RWPE2 (cell line): Measurements from ENCODE around the gene MKRN2.
A peak's percentile ranks its signal among the peaks of the same experiment; 100 is the strongest.

ENCODE experiments used
- ATAC-seq: fragments of 200-7000 bp; cut with Tn5 transposase; 3 replicates; pipeline ENCODE4 v1.9.1; 2021; ENCODE audit warnings: low read depth
- DNase-seq: peaks from one replicate; pipeline ENCODE4 v3.0.0-alpha.2; 2020; ENCODE audit warnings: low spot score
- H3K27ac ChIP-seq: fragments of 450-650 bp; 2 replicates; pipeline ENCODE4 v1.5.1; 2017; ENCODE audit warnings: mild to moderate bottlenecking; ENCODE audit not compliant: poor library complexity, severe bottlenecking
- H3K27me3 ChIP-seq: fragments of 250-450 bp; sonication (Bioruptor Pico); 2 replicates; pipeline ENCODE4 v1.5.1; 2021; ENCODE audit warnings: mild to moderate bottlenecking, moderate library complexity; ENCODE audit not compliant: insufficient read depth, poor library complexity, severe bottlenecking
- H3K36me3 ChIP-seq: fragments of 250-450 bp; sonication (Bioruptor Pico); 2 replicates; pipeline ENCODE4 v1.5.1; 2020; ENCODE audit warnings: low read depth, mild to moderate bottlenecking, moderate library complexity
- H3K4me1 ChIP-seq: fragments of 250-450 bp; sonication (Bioruptor Pico); 2 replicates; pipeline ENCODE4 v1.5.1; 2021; ENCODE audit warnings: mild to moderate bottlenecking, moderate library complexity; ENCODE audit not compliant: insufficient read depth, poor library complexity, severe bottlenecking
- H3K4me3 ChIP-seq: fragments of 250-450 bp; sonication (Bioruptor Pico); 2 replicates; pipeline ENCODE4 v1.5.1; 2021; ENCODE audit warnings: mild to moderate bottlenecking, moderate library complexity; ENCODE audit not compliant: severe bottlenecking
- H3K9me3 ChIP-seq: fragments of 250-450 bp; sonication (Bioruptor Pico); 2 replicates; pipeline ENCODE4 v1.5.1; 2021; ENCODE audit warnings: mild to moderate bottlenecking, moderate library complexity; ENCODE audit not compliant: severe bottlenecking
- CTCF ChIP-seq: fragments of 450-650 bp; IDR thresholded peaks from one replicate; pipeline ENCODE4 v1.5.1; 2017; ENCODE audit warnings: mild to moderate bottlenecking, moderate library complexity; ENCODE audit not compliant: poor library complexity, severe bottlenecking

Gene MKRN2

GRCh38 chr3:12574131-12574530 lies 17.2 kb downstream of the MKRN2 start:
- ATAC-seq (no peak; the same call in 2 of the 3 replicates), DNase-seq (no peak)
- Histone ChIP-seq H3K4me3 (no peak overlapping the region), H3K27me3 (no peaks in the 10 kb centered on the region), H3K9me3 (no peaks in the 10 kb centered on the region), H3K36me3 (peaks cover 88% of the 10 kb centered on the region), H3K4me1 (no peaks in the 10 kb centered on the region), H3K27ac (no peak overlapping the region)
- TF ChIP-seq CTCF, result no peak

DNA sequence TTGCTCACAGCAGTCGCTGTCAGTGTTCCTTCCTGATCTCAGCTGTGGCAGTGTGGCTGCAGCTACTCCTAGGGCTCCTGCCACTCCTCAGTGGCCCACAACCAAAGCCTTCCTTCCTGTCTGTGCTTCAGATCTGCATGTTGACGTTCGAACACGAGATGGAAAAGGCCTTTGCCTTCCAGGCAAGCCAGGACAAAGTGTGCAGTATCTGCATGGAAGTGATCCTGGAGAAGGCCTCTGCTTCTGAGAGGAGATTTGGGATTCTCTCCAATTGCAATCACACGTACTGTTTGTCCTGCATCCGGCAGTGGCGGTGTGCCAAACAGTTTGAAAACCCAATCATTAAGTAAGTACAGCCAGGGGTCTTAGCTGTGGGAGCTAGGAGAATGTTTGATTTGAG lies 17.8 kb downstream of the MKRN2 start:
- H3K27me3 ChIP-seq, result no peaks in the 10 kb centered on the region
- H3K4me3 ChIP-seq, result no peak overlapping the region
- ATAC-seq (no peak), DNase-seq (no peak)
- H3K9me3 ChIP-seq, result no peaks in the 10 kb centered on the region
- no peaks in the 10 kb centered on the region for H3K4me1 ChIP-seq
- H3K36me3 ChIP-seq, result peaks cover 90% of the 10 kb centered on the region
- H3K27ac ChIP-seq, result no peak overlapping the region
- TF ChIP-seq CTCF, result no peak

DNA sequence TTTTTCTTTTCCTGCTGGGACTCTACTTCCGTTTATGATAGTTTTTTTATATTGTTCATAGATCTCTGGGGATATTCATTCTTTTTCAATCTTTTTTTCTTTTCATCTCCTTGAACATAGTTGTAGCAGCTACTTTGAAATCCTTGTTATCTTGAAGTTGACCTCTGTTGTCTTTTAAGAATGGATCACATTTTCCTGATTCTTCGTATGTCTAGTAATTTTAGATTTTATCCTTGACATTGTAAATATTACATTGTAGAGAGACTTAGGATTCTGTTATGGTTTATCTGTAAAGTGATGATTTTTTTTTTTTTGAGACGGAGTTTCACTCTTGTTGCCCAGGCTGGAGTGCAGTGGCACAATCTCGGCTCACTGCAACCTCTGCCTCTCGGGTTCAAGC lies 20.5 kb downstream of the MKRN2 start:
- DNase-seq, result no peak
- ATAC-seq, result no peak
- H3K36me3 ChIP-seq, result peaks cover 78% of the 10 kb centered on the region
- H3K4me1 ChIP-seq, result no peaks in the 10 kb centered on the region
- H3K4me3 ChIP-seq, result no peak overlapping the region
- no peaks in the 10 kb centered on the region for H3K27me3 ChIP-seq
- TF ChIP-seq CTCF, result no peak
- no peak overlapping the region for H3K27ac ChIP-seq
- no peaks in the 10 kb centered on the region for H3K9me3 ChIP-seq

DNA sequence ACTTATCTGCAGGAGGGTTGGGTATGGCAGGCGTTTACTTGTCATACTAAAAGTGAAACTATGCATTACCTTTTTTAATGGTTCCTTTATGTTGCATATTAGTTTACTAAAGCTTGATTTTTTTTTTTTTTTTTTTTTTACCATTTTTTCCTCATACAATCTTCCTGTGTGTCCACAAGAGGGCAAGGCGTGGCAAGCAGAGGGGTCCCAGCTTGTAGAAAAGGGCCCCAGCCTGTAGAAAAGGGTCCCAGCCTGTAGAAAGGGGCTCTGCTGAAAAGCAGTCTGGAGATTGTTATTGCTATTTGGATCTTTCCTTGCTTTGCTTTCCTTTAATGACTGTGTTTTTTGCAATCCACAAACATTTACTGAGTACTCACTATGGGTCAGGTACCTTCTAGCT lies 21.9 kb downstream of the MKRN2 start:
- H3K36me3 ChIP-seq, result peaks cover 79% of the 10 kb centered on the region

More for the DNA sequence above, 21.9 kb downstream of the MKRN2 start:
- Histone ChIP-seq H3K4me3 (no peak overlapping the region), H3K27me3 (no peaks in the 10 kb centered on the region), H3K4me1 (no peaks in the 10 kb centered on the region), H3K9me3 (no peaks in the 10 kb centered on the region), H3K27ac (no peak overlapping the region)
- TF ChIP-seq CTCF, result peak; percentile 16
- DNase-seq (no peak), ATAC-seq (no peak)
